OCI-LY1 (cell line): ENCODE data around the gene PTPRN2.

ENCODE experiments used
- H2AFZ ChIP-seq: fragments of 200-600 bp; sonication (generic), shearing (Covaris generic); 2 replicates; pipeline ENCODE4 v1.6.0; 2014; ENCODE audit warnings: antibody characterized with exemption, mild to moderate bottlenecking, low read length
- H3F3A ChIP-seq: fragments of 200-600 bp; sonication (generic), shearing (Covaris generic); 2 replicates; pipeline ENCODE4 v1.6.0; 2014; ENCODE audit warnings: mild to moderate bottlenecking, antibody characterized with exemption, low read length, moderate library complexity; ENCODE audit not compliant: insufficient read depth
- H3K27ac ChIP-seq: fragments of 200-600 bp; sonication (generic); 2 replicates; pipeline ENCODE4 v1.5.1; 2014; ENCODE audit warnings: low read length, mixed run types, mild to moderate bottlenecking, low read depth; ENCODE audit not compliant: poor library complexity, severe bottlenecking
- H3K27me3 ChIP-seq: fragments of 200-600 bp; sonication (generic); 2 replicates; pipeline ENCODE4 v1.6.0; 2014; ENCODE audit warnings: antibody characterized with exemption, mild to moderate bottlenecking, low read length, moderate library complexity; ENCODE audit not compliant: insufficient read depth
- H3K36me3 ChIP-seq: fragments of 200-600 bp; sonication (generic); 2 replicates; pipeline ENCODE4 v1.6.1; 2014; ENCODE audit warnings: mild to moderate bottlenecking, antibody characterized with exemption, low read length, moderate library complexity, mixed read lengths; ENCODE audit not compliant: insufficient read depth
- H3K4me1 ChIP-seq: fragments of 200-600 bp; sonication (generic); 2 replicates; pipeline ENCODE4 v1.5.1; 2014; ENCODE audit warnings: mild to moderate bottlenecking, low read length, moderate library complexity; ENCODE audit not compliant: insufficient read depth, severe bottlenecking
- H3K4me2 ChIP-seq: fragments of 200-600 bp; sonication (generic), shearing (Covaris generic); 2 replicates; pipeline ENCODE4 v1.6.1; 2014; ENCODE audit warnings: low read length
- H3K4me3 ChIP-seq: fragments of 200-600 bp; sonication (generic); 2 replicates; pipeline ENCODE4 v1.5.1; 2014; ENCODE audit warnings: low read length, low read depth, mild to moderate bottlenecking, mixed read lengths; ENCODE audit not compliant: poor library complexity, severe bottlenecking
- H3K79me2 ChIP-seq: fragments of 200-600 bp; shearing (Covaris generic); 2 replicates; pipeline ENCODE4 v1.6.1; 2016; ENCODE audit warnings: mixed run types, low read length, mixed read lengths; ENCODE audit not compliant: insufficient read depth
- H3K9ac ChIP-seq: fragments of 200-600 bp; sonication (generic), shearing (Covaris generic); 2 replicates; pipeline ENCODE4 v1.6.1; 2014; ENCODE audit warnings: mild to moderate bottlenecking, low read length, mixed read lengths
- H3K9me2 ChIP-seq: fragments of 200-600 bp; sonication (generic), shearing (Covaris generic); 2 replicates; pipeline ENCODE4 v1.6.1; 2014; ENCODE audit warnings: low read depth, mild to moderate bottlenecking, low read length, mixed read lengths
- H3K9me3 ChIP-seq: fragments of 200-600 bp; shearing (Covaris generic); 2 replicates; pipeline ENCODE4 v1.6.1; 2014; ENCODE audit warnings: low read length, mixed read lengths
- H4K20me1 ChIP-seq: fragments of 200-600 bp; sonication (generic), shearing (Covaris generic); 2 replicates; pipeline ENCODE4 v1.6.0; 2016; ENCODE audit warnings: mild to moderate bottlenecking, low read length; ENCODE audit not compliant: insufficient read depth
- CTCF ChIP-seq: fragments of 200-600 bp; sonication (generic), shearing (Covaris generic); IDR thresholded peaks from 2 replicates; pipeline ENCODE4 v1.5.1; 2017; ENCODE audit warnings: mild to moderate bottlenecking, antibody characterized with exemption, low read length, moderate library complexity, mixed read lengths
- EZH2 ChIP-seq: fragments of 200-600 bp; sonication (generic), shearing (Covaris generic); IDR thresholded peaks from 2 replicates; pipeline ENCODE4 v1.8.0; 2017; ENCODE audit warnings: borderline replicate concordance, mixed run types, mild to moderate bottlenecking, antibody characterized with exemption, low read length, moderate library complexity, mixed read lengths

The PTPRN2 gene

GRCh38 chr7:157679607-157680006 lies 908.0 kb downstream of the PTPRN2 start:
- TF ChIP-seq EZH2 = no peak
- no peak for TF ChIP-seq CTCF
- no peaks in the 10 kb centered on the region for H3K27me3 ChIP-seq
- H3K79me2 ChIP-seq = no peaks in the 10 kb centered on the region

GRCh38 chr7:157678501-157678900 lies 909.1 kb downstream of the PTPRN2 start:
- H3F3A ChIP-seq = no peaks in the 10 kb centered on the region
- no peak overlapping the region for H2AFZ ChIP-seq
- H3K36me3 ChIP-seq = no peaks in the 10 kb centered on the region
- H3K9me3 ChIP-seq = no peaks in the 10 kb centered on the region
- no peaks in the 10 kb centered on the region for H3K9me2 ChIP-seq
- no peaks in the 10 kb centered on the region for H3K27me3 ChIP-seq
- no peaks in the 10 kb centered on the region for H3K79me2 ChIP-seq
- TF ChIP-seq CTCF (no peak), EZH2 (no peak)
- no peak overlapping the region for H3K4me3 ChIP-seq
- H3K27ac ChIP-seq = no peak overlapping the region
- H3K4me2 ChIP-seq = no peak overlapping the region
- no peaks in the 10 kb centered on the region for H4K20me1 ChIP-seq
- H3K4me1 ChIP-seq = no peaks in the 10 kb centered on the region
- no peak overlapping the region for H3K9ac ChIP-seq

More at GRCh38 chr7:157679607-157680006, 908.0 kb downstream of the PTPRN2 start:
- H3K9ac ChIP-seq = no peak overlapping the region
- H3K36me3 ChIP-seq = no peaks in the 10 kb centered on the region
- H3K4me1 ChIP-seq = no peaks in the 10 kb centered on the region
- H3K9me2 ChIP-seq = no peaks in the 10 kb centered on the region
- no peak overlapping the region for H3K27ac ChIP-seq
- no peak overlapping the region for H2AFZ ChIP-seq
- no peaks in the 10 kb centered on the region for H3K9me3 ChIP-seq
- H3K4me2 ChIP-seq = no peak overlapping the region
- no peaks in the 10 kb centered on the region for H4K20me1 ChIP-seq
- no peaks in the 10 kb centered on the region for H3F3A ChIP-seq
- no peak overlapping the region for H3K4me3 ChIP-seq

- no peaks in the 10 kb centered on the region for H3K4me1 ChIP-seq
- H3K4me2 ChIP-seq = no peak overlapping the region
- H3K9ac ChIP-seq = no peak overlapping the region
- no peaks in the 10 kb centered on the region for H3K79me2 ChIP-seq
- TF ChIP-seq EZH2 (no peak), CTCF (no peak)
- no peaks in the 10 kb centered on the region for H3K27me3 ChIP-seq
- no peaks in the 10 kb centered on the region for H3F3A ChIP-seq
- no peaks in the 10 kb centered on the region for H3K9me2 ChIP-seq
- H3K36me3 ChIP-seq = no peaks in the 10 kb centered on the region
- H4K20me1 ChIP-seq = no peaks in the 10 kb centered on the region
- no peak overlapping the region for H3K27ac ChIP-seq
- H3K4me3 ChIP-seq = no peak overlapping the region
- no peaks in the 10 kb centered on the region for H3K9me3 ChIP-seq
- no peak overlapping the region for H2AFZ ChIP-seq
These were observed 911.0 kb downstream of the PTPRN2 start for GRCh38 chr7:157676456-157677255.
